Measurements from ENCODE around the gene COG1. TPM values are rescaled to one million over a fixed set of nuclear protein-coding genes. Genes with fewer than 3 reads are reported as not detected.

COG1 gene
- polyA plus RNA-seq, 3 donors: 5.1 to 24.4 (median 8.0) TPM

GRCh38 chr17:73211745-73212144 is 18.9 kb downstream of the COG1 start:
- TF ChIP-seq, protein P1, sequence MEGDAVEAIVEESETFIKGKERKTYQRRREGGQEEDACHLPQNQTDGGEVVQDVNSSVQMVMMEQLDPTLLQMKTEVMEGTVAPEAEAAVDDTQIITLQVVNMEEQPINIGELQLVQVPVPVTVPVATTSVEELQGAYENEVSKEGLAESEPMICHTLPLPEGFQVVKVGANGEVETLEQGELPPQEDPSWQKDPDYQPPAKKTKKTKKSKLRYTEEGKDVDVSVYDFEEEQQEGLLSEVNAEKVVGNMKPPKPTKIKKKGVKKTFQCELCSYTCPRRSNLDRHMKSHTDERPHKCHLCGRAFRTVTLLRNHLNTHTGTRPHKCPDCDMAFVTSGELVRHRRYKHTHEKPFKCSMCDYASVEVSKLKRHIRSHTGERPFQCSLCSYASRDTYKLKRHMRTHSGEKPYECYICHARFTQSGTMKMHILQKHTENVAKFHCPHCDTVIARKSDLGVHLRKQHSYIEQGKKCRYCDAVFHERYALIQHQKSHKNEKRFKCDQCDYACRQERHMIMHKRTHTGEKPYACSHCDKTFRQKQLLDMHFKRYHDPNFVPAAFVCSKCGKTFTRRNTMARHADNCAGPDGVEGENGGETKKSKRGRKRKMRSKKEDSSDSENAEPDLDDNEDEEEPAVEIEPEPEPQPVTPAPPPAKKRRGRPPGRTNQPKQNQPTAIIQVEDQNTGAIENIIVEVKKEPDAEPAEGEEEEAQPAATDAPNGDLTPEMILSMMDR (IDR thresholded peaks at IDR 0.05): no peak
- peak in 1 of 3 donors; percentile 18 for DNase-seq
- no peak overlapping the region for H3K27ac ChIP-seq (ENCODE audit: low read depth in 1 of 2, low read length in 2 of 2)

DNA sequence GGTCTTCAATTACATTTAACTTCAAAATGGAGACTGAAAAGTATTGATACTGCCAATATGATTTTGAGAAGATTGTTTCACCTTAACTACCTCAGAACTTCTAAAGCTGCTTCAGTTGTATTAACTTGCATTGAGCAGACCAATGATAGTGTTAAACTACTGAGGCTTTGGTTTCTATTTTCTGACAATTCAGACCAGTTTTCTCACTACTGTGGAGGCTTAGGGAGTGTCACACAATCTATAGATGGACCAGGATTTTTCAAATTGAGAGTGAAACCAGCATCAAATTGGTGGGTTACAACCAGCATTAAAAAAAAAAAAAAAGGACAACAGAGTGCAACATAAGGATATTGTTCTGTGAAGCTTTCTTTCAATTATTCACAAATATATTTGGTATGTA is 21.2 kb downstream of the COG1 start:
- TF ChIP-seq, protein P1 (IDR thresholded peaks at IDR 0.05): no peak
- H3K9ac ChIP-seq (ENCODE audit: insufficient read depth, low read length, poor library complexity, severe bottlenecking): no peak overlapping the region
- H3K4me1 ChIP-seq (ENCODE audit: control insufficient read depth in 1 of 2, insufficient read depth in 2 of 2, low read length in 2 of 2): peaks cover 3 to 10% of the 10 kb centered on the region in 2 donors
- Mint-ChIP-seq H3K27ac (no peak overlapping the region), H3K4me1 (peaks cover 11% of the 10 kb centered on the region), H3K4me3 (no peak overlapping the region), H3K27me3 (ENCODE audit: low read depth in 3 of 3) (no peaks in the 10 kb centered on the region), H3K9me3 (peaks cover 0 to 2% (median 0%) of the 10 kb centered on the region in 7 donors), H3K36me3 (peaks cover 44 to 66% of the 10 kb centered on the region in 2 donors)
- DNase-seq: no peak
- H3K4me2 ChIP-seq (replicated peaks; ENCODE audit: extremely low read depth, low read length, poor library complexity, severe bottlenecking): no peak overlapping the region
- H3K27ac ChIP-seq (ENCODE audit: low read depth in 1 of 2, low read length in 2 of 2): no peak overlapping the region
- peaks cover 13% of the 10 kb centered on the region for H3K79me2 ChIP-seq (ENCODE audit: insufficient read depth, low read length)
- H3K9me3 ChIP-seq (replicated peaks in 1 of 2; ENCODE audit: control insufficient read depth in 1 of 2, insufficient read depth in 1 of 2, low read length in 2 of 2): no peaks in the 10 kb centered on the region
- H3K27me3 ChIP-seq (ENCODE audit: control insufficient read depth in 2 of 2, insufficient read depth in 2 of 2, low read length in 2 of 2): no peaks in the 10 kb centered on the region
- no peak overlapping the region for H3K4me3 ChIP-seq (replicated peaks in 1 of 3; ENCODE audit: low read depth in 2 of 3, low read length in 3 of 3)
- H2AFZ ChIP-seq (ENCODE audit: insufficient read depth, low read depth, low read length, poor library complexity, severe bottlenecking): no peak overlapping the region
- intact Hi-C loops (cut with micrococcal nuclease): no loop called here
- H3K36me3 ChIP-seq (replicated peaks in 1 of 2; ENCODE audit: control insufficient read depth in 1 of 2, insufficient read depth in 2 of 2, low read length in 2 of 2): peaks cover 33 to 75% of the 10 kb centered on the region in 2 donors
- H4K20me1 ChIP-seq (ENCODE audit: insufficient read depth, low read length): peaks cover 31% of the 10 kb centered on the region

More at GRCh38 chr17:73211745-73212144, 18.9 kb downstream of the COG1 start:
- Histone ChIP-seq H3K27me3 (ENCODE audit: control insufficient read depth in 2 of 2, insufficient read depth in 2 of 2, low read length in 2 of 2) (no peaks in the 10 kb centered on the region), H3K4me3 (replicated peaks in 1 of 3; ENCODE audit: low read depth in 2 of 3, low read length in 3 of 3) (no peak overlapping the region), H3K79me2 (ENCODE audit: insufficient read depth, low read length) (peaks cover 13% of the 10 kb centered on the region), H3K9me3 (replicated peaks in 1 of 2; ENCODE audit: control insufficient read depth in 1 of 2, insufficient read depth in 1 of 2, low read length in 2 of 2) (no peaks in the 10 kb centered on the region), H3K4me2 (replicated peaks; ENCODE audit: extremely low read depth, low read length, poor library complexity, severe bottlenecking) (no peak overlapping the region), H2AFZ (ENCODE audit: insufficient read depth, low read depth, low read length, poor library complexity, severe bottlenecking) (no peak overlapping the region), H4K20me1 (ENCODE audit: insufficient read depth, low read length) (peaks cover 37% of the 10 kb centered on the region), H3K9ac (ENCODE audit: insufficient read depth, low read length, poor library complexity, severe bottlenecking) (no peak overlapping the region), H3K36me3 (replicated peaks in 1 of 2; ENCODE audit: control insufficient read depth in 1 of 2, insufficient read depth in 2 of 2, low read length in 2 of 2) (peaks cover 46 to 83% of the 10 kb centered on the region in 2 donors), H3K4me1 (ENCODE audit: control insufficient read depth in 1 of 2, insufficient read depth in 2 of 2, low read length in 2 of 2) (peaks cover 3 to 10% of the 10 kb centered on the region in 2 donors)
- Mint-ChIP-seq H3K36me3 (peaks cover 59 to 70% of the 10 kb centered on the region in 2 donors), H3K9me3 (peaks cover 0 to 2% (median 0%) of the 10 kb centered on the region in 7 donors), H3K4me1 (peaks cover 11% of the 10 kb centered on the region), H3K27me3 (ENCODE audit: low read depth in 3 of 3) (peaks cover 0 to 2% (median 0%) of the 10 kb centered on the region in 3 donors), H3K4me3 (peak overlapping the region in 1 of 2 donors; percentile 63), H3K27ac (peak overlapping the region in 2 of 7 donors; percentile 75 to 84)
- intact Hi-C loops (cut with micrococcal nuclease): no loop called here
- WGBS (ENCODE audit: insufficient coverage): no CpG with 5 or more reads among the region's 13 CpGs
